ENCODE results near the gene AMIGO3. TPM values are rescaled to one million over a fixed set of nuclear protein-coding genes. Genes with fewer than 3 reads are reported as not detected.

Gene AMIGO3
- polyA plus RNA-seq, 6 donors from 2014 or later, result 0.30 to 0.77 TPM; not detected in 4

DNA sequence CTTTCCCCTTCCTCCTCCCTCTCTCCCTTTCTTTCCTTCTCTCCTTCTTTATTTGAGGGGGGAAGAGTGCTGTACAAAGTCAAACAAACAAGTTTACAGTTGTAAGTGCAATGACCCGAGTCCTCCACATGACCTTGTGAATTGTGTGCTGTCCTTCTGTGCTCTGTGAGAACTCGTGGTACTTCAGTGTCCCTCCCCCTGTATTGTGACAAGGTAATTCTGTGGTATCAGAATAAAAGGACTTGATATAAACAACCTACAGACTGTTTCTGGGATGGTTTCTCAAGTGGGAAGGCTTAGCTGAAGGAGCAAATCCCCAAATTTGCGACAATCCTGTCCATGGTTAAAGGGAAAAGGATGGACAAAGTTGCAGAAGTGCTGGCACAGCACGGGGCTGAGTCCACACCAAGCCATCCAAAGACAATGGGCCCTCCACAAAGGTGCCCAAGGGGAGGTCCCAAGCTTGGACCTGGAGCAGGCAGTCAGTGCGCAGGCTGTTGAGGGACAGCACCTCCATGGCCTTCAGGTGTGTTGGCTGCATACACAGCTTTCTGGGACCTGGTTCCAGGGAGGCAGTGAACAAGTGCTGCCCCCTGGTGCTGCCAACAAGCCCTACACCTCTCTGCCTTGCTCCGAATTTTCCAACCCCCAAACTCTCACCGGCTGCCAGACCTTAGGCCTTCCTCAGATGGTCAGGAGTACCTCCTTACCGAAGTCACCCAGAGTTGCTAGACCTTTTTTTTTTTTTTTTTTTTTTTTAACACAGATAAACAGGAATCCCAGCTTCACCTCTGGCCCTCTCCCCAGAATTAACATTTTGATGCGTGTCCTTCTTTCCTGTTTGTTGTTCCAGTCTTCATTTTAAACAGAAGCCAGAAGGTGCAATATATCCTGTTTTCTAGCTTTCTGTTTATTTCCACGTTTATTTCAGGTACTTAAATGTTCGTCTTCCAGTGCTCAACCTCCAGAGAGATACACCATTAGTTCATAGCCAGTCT lies 47.9 kb downstream of the AMIGO3 start:
- peak overlapping the region in 2 of 6 donors; percentile 71 to 93 for H3K27ac Mint-ChIP-seq
- ATAC-seq (ENCODE audit: low read depth in 2 of 2) (no peak), DNase-seq (peak; percentile 53)
- H3K4me1 Mint-ChIP-seq, result peaks cover 26 to 33% (median 32%) of the 10 kb centered on the region in 3 donors
- peak overlapping the region in 7 of 8 donors; percentile 26 to 88 (median 68) for H3K4me3 Mint-ChIP-seq
- no peaks in the 10 kb centered on the region for H3K9me3 Mint-ChIP-seq
- H3K27me3 Mint-ChIP-seq, result peaks cover 0 to 7% (median 0%) of the 10 kb centered on the region in 3 donors
- H3K36me3 Mint-ChIP-seq, result no peaks in the 10 kb centered on the region

DNA sequence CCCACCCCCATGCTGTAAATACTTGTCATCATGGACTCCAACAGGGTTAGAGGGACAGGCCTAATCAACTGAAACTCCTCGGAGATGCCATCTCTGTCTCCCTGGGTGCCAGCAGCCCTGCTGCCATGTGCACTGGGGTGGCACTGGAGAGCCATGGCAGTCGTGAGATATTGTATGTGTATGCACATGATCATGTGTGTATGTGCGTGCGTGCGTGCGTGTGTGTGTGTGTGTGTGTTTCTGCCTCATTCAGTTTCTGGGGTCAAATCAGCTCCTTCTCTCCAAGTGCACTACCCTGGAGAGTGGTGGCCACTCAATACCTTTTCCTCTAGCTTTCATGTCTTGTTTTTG lies 48.6 kb downstream of the AMIGO3 start:
- H3K36me3 Mint-ChIP-seq, result no peaks in the 10 kb centered on the region
- H3K4me1 Mint-ChIP-seq, result peaks cover 26 to 33% (median 29%) of the 10 kb centered on the region in 3 donors
- no peak overlapping the region for H3K4me3 Mint-ChIP-seq
- H3K27ac Mint-ChIP-seq, result no peak overlapping the region
- ATAC-seq (ENCODE audit: low read depth in 2 of 2) (no peak), DNase-seq (no peak)
- peaks cover 0 to 7% (median under 1%) of the 10 kb centered on the region in 3 donors for H3K27me3 Mint-ChIP-seq
- no peaks in the 10 kb centered on the region for H3K9me3 Mint-ChIP-seq

DNA sequence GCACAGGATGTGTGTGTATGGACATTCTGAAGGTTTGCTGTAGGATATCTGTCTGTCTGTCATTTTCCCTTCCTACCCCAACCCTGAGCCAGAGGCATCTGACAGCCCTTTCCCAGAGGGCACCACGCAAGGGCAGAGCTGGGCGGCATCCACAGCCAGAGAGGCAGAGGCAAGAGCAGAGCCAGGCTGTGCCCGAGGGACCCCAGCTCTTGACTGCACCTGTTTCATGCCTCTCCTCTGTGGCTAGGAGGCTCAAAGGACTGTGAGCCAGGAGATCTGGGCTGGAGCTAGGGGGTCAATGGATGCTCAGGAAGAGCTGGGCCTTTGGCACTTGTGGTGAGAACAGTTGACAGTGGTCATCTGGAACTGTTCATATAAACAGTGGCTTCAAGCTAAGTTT lies 50.1 kb downstream of the AMIGO3 start:
- H3K4me1 Mint-ChIP-seq, result peaks cover 15 to 24% (median 20%) of the 10 kb centered on the region in 3 donors
- ATAC-seq (ENCODE audit: low read depth in 2 of 2) (no peak), DNase-seq (no peak)
- H3K9me3 Mint-ChIP-seq, result no peaks in the 10 kb centered on the region
- peak overlapping the region in 2 of 8 donors; percentile 29 to 43 for H3K4me3 Mint-ChIP-seq
- no peaks in the 10 kb centered on the region for H3K36me3 Mint-ChIP-seq
- peaks cover 0 to 9% (median 7%) of the 10 kb centered on the region in 3 donors for H3K27me3 Mint-ChIP-seq
- H3K27ac Mint-ChIP-seq, result no peak overlapping the region

DNA sequence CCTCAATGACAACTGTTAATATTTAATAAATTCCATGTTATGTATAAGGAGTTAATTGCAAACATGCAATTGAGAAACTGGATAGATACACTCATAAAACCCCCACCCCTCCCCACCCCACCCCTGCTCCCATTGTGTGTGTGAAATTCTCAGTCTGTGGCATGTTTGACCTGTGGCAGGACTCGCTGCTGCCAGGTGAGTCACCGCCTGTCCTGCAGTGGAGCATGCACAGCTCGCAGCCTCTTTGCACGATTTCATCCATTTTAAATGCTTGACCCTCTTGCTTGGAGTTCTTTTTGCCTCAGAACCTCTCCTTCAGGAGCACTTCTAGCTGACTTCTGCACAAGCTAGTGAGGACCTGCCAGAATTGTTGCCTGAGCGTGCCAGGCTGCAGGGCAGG lies 50.6 kb downstream of the AMIGO3 start:
- Mint-ChIP-seq H3K27ac (no peak overlapping the region), H3K4me3 (peak overlapping the region in 1 of 8 donors; percentile 43), H3K4me1 (peaks cover 14 to 19% (median 18%) of the 10 kb centered on the region in 3 donors), H3K36me3 (no peaks in the 10 kb centered on the region), H3K9me3 (no peaks in the 10 kb centered on the region), H3K27me3 (peaks cover 0 to 14% (median 7%) of the 10 kb centered on the region in 3 donors)
- ATAC-seq (ENCODE audit: low read depth in 2 of 2) (no peak), DNase-seq (no peak)

DNA sequence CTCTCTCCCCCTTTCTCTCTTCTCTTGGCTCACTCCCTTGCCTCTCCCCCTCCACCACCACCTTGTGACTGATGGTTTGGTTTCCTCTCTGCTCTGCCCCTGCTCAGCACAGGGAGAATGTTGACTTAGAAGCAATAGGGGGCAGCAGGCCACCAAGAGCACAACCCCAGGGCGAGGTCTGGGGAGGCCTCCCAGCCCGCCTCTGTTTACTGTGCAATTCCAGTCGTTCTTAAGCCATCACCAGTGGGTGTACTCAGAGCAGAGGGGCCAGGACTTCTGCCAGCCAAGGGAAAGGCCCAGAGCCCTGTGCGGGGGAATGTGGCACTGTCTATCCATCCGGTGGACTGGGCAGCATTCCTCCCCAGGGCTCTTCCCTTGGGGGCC lies 51.1 kb downstream of the AMIGO3 start:
- no peaks in the 10 kb centered on the region for H3K9me3 Mint-ChIP-seq
- H3K4me3 Mint-ChIP-seq, result no peak overlapping the region
- peak overlapping the region in 1 of 6 donors; percentile 44 for H3K27ac Mint-ChIP-seq
- H3K36me3 Mint-ChIP-seq, result no peaks in the 10 kb centered on the region
- DNase-seq, result no peak
- H3K4me1 Mint-ChIP-seq, result peaks cover 12 to 15% (median 14%) of the 10 kb centered on the region in 3 donors
- ATAC-seq (ENCODE audit: low read depth in 2 of 2), result no peak
- peaks cover 0 to 16% (median 7%) of the 10 kb centered on the region in 3 donors for H3K27me3 Mint-ChIP-seq

DNA sequence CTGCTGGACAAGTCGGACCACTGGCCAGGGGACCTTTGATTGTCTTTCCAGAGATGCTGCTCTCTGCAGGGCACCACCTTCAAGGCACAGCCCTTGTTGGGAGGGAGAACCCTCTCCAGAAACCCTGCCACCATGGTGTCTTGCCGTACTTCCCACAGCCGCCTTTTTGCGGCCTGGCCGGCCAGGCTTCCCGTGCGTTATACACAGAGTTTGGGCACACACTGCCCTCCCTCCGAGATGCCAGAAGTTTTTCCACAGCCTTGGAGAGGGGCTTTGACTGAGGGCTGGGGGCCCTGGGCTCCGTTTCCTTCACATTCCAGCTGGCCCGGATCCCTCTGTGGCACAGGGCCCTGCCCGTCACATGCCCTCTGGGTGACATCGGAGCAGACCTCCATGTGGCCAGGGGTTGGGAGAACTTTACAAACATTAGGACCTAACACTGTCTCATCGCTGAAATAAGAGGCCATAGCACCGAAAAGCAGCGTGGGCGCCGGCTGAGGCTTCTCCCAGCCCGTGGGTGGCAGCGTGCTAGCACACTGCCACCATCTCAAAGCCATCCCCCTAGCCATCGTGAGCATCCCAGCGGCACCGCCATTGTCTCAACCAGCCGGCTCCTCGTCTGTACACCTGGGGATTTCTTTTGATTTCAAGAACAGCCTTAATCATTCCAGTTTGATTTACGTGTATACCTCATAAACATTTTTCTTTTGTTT lies 51.6 kb downstream of the AMIGO3 start:
- Mint-ChIP-seq H3K9me3 (no peaks in the 10 kb centered on the region), H3K36me3 (no peaks in the 10 kb centered on the region), H3K27ac (peak overlapping the region in 1 of 6 donors; percentile 44), H3K4me1 (peaks cover 9 to 12% (median 10%) of the 10 kb centered on the region in 3 donors), H3K4me3 (no peak overlapping the region), H3K27me3 (peaks cover 0 to 16% (median 7%) of the 10 kb centered on the region in 3 donors)
- DNase-seq, result no peak
- ATAC-seq (ENCODE audit: low read depth in 2 of 2), result no peak

Other genes with a start within 250 kb of the AMIGO3 start
- 1 to 10 TPM; 4.3 to 6.4 (median 5.2) TPM for gene DAG1, start 249.4 kb downstream of the AMIGO3 start, polyA plus RNA-seq (ENCODE audit: low read depth in 6 of 6)
- not detected for gene BSN, start 165.2 kb downstream of the AMIGO3 start, polyA plus RNA-seq (ENCODE audit: low read depth in 6 of 6)
- gene APEH, start 45.3 kb downstream of the AMIGO3 start, polyA plus RNA-seq (ENCODE audit: low read depth in 6 of 6), result 100 to 1,000 TPM in 1 of 6 donors, 10 to 100 TPM in 5; 73.4 to 105 (median 82.2) TPM
- gene MST1, start 30.2 kb downstream of the AMIGO3 start, polyA plus RNA-seq (ENCODE audit: low read depth in 6 of 6), result 1 to 10 TPM in 2 of 6 donors, under 1 TPM in 1, not detected in 3; 0.41 to 1.8 (median 1.1) TPM
- gene RNF123, start 30.1 kb downstream of the AMIGO3 start, polyA plus RNA-seq (ENCODE audit: low read depth in 6 of 6), result 10 to 100 TPM in 5 of 6 donors, 1 to 10 TPM in 1; 5.7 to 19.5 (median 11.0) TPM
- 10 to 100 TPM; 11.5 to 22.0 (median 14.6) TPM for gene GMPPB, start 4.3 kb upstream of the AMIGO3 start, polyA plus RNA-seq (ENCODE audit: low read depth in 6 of 6)
- 10 to 100 TPM; 16.2 to 23.9 (median 21.3) TPM for gene IP6K1, start 66.9 kb upstream of the AMIGO3 start, polyA plus RNA-seq (ENCODE audit: low read depth in 6 of 6)
- gene CDHR4, start 80.2 kb upstream of the AMIGO3 start, polyA plus RNA-seq (ENCODE audit: low read depth in 6 of 6), result not detected
- 10 to 100 TPM in 5 of 6 donors, 1 to 10 TPM in 1; 4.3 to 21.7 (median 15.4) TPM for gene INKA1, start 83.6 kb upstream of the AMIGO3 start, polyA plus RNA-seq (ENCODE audit: low read depth in 6 of 6)
- gene UBA7, start 94.3 kb upstream of the AMIGO3 start, polyA plus RNA-seq (ENCODE audit: low read depth in 6 of 6), result 10 to 100 TPM; 38.5 to 67.7 (median 52.7) TPM
- 1 to 10 TPM; 2.2 to 4.6 (median 3.8) TPM for gene TRAIP, start 136.9 kb upstream of the AMIGO3 start, polyA plus RNA-seq (ENCODE audit: low read depth in 6 of 6)
- not detected for gene CAMKV, start 150.2 kb upstream of the AMIGO3 start, polyA plus RNA-seq (ENCODE audit: low read depth in 6 of 6)
- not detected for gene MST1R, start 184.2 kb upstream of the AMIGO3 start, polyA plus RNA-seq (ENCODE audit: low read depth in 6 of 6)
- gene MON1A, start 210.1 kb upstream of the AMIGO3 start, polyA plus RNA-seq (ENCODE audit: low read depth in 6 of 6), result 10 to 100 TPM in 2 of 6 donors, 1 to 10 TPM in 4; 6.3 to 12.3 (median 8.0) TPM
- gene RBM6, start 220.5 kb upstream of the AMIGO3 start, polyA plus RNA-seq (ENCODE audit: low read depth in 6 of 6), result 10 to 100 TPM; 32.6 to 89.1 (median 50.0) TPM

All from naive B cell (primary cell).